Loucy (cell line): Measurements from ENCODE around the gene ANGEL1.

ENCODE experiments used
- H2AFZ ChIP-seq: fragments of 200-600 bp; sonication (generic); 2 replicates; pipeline ENCODE4 v1.6.0; 2016; ENCODE audit warnings: antibody characterized with exemption, mild to moderate bottlenecking, low read length, moderate library complexity
- H3F3A ChIP-seq: fragments of 200-600 bp; 2 replicates; pipeline ENCODE4 v1.6.0; 2016; ENCODE audit warnings: antibody characterized with exemption, low read depth, mild to moderate bottlenecking
- H3K27me3 ChIP-seq: fragments of 200-600 bp; sonication (generic); 2 replicates; pipeline ENCODE4 v1.6.1; 2014; ENCODE audit warnings: low read length, mild to moderate bottlenecking; ENCODE audit not compliant: insufficient read depth, poor library complexity, severe bottlenecking
- H3K36me3 ChIP-seq: fragments of 200-600 bp; sonication (generic); 2 replicates; pipeline ENCODE4 v1.6.1; 2016; ENCODE audit warnings: low read length; ENCODE audit not compliant: insufficient read depth
- H3K4me1 ChIP-seq: fragments of 200-600 bp; sonication (generic); 2 replicates; pipeline ENCODE4 v1.5.1; 2014; ENCODE audit warnings: low read length, mild to moderate bottlenecking; ENCODE audit not compliant: insufficient read depth, poor library complexity, severe bottlenecking
- H3K4me2 ChIP-seq: fragments of 200-600 bp; sonication (generic); 2 replicates; pipeline ENCODE4 v1.6.0; 2014; ENCODE audit warnings: antibody characterized with exemption, low read length, low read depth, mild to moderate bottlenecking; ENCODE audit not compliant: poor library complexity, severe bottlenecking
- H3K4me3 ChIP-seq: fragments of 200-600 bp; sonication (generic); 2 replicates; pipeline ENCODE4 v1.5.1; 2014; ENCODE audit warnings: low read length, mild to moderate bottlenecking, mixed read lengths; ENCODE audit not compliant: poor library complexity, severe bottlenecking
- H3K79me2 ChIP-seq: fragments of 200-600 bp; sonication (generic); 2 replicates; pipeline ENCODE4 v1.6.1; 2014; ENCODE audit warnings: low read length; ENCODE audit not compliant: insufficient read depth
- H3K9ac ChIP-seq: fragments of 200-600 bp; sonication (generic); 2 replicates; pipeline ENCODE4 v1.6.0; 2014; ENCODE audit warnings: mild to moderate bottlenecking, low read depth, low read length, moderate library complexity; ENCODE audit not compliant: poor library complexity, severe bottlenecking
- H3K9me2 ChIP-seq: fragments of 200-600 bp; sonication (generic); replicated peaks from 2 replicates; pipeline ENCODE4 v1.6.1; 2016; ENCODE audit warnings: low read depth, low read length, mixed read lengths
- H3K9me3 ChIP-seq: fragments of 200-600 bp; sonication (generic); 2 replicates; pipeline ENCODE4 v1.6.1; 2014; ENCODE audit warnings: mild to moderate bottlenecking, antibody characterized with exemption, low read length, low read depth; ENCODE audit not compliant: insufficient read depth
- H4K20me1 ChIP-seq: fragments of 200-600 bp; sonication (generic); 2 replicates; pipeline ENCODE4 v1.6.0; 2014; ENCODE audit warnings: antibody characterized with exemption, low read length, mild to moderate bottlenecking; ENCODE audit not compliant: insufficient read depth, poor library complexity, severe bottlenecking
- EZH2phosphoT487 ChIP-seq: fragments of 200-600 bp; IDR thresholded peaks from 2 replicates; pipeline ENCODE4 v1.6.1; 2018; ENCODE audit warnings: antibody characterized with exemption, mild to moderate bottlenecking, moderate library complexity, borderline replicate concordance
- TF ChIP-seq, protein P1 (sequence below): fragments of 200-600 bp; sonication (generic); conservative IDR thresholded peaks from 2 replicates; pipeline ENCODE4 v1.5.1; 2014; ENCODE audit warnings: mild to moderate bottlenecking, antibody characterized with exemption, low read length

ANGEL1 gene

DNA sequence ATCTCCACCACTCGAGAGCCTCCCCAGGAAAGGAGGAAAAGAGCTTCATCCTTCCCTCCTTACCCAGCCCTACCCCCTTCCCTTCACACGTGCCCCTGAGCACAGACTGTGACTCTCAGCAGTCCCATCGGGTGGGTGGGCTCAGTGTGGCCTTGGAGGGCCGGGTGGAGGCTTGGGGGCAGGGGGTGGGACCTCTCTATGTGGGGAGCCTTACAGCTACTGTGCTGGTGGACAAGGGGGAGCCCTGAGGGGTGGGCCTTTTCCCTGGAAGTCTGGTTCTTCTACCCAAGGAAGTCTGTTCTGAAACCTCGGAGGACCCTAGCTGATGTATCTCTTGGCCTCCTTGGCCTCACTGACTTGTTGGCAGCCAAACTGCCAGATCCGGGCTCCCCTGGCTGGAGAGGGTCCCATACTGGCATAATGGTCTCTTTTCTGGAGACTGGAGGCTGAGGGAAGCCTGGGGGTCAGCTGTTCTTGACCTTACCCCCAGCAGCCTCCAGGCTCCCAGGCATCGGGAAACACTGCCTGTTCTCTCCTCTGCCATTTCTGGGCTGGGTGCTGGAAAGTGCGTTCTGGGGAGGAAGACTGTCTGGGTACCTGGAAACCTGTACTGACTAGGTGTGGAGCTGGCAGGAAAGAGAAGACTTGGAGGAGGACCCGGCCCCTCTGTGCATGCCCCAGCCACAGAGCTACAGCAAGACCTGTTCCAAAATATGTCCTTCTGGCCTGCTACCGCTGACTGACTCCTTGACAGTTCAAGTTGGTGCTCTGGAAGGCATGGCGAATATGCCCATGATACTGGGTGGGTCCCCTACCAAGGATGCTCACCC, 43.8 kb downstream of the ANGEL1 start:
- Histone ChIP-seq H3K9me3 (no peaks in the 10 kb centered on the region), H3K27me3 (no peaks in the 10 kb centered on the region), H3K36me3 (no peaks in the 10 kb centered on the region), H3K4me2 (peak overlapping the region; percentile 75), H4K20me1 (no peaks in the 10 kb centered on the region), H3F3A (no peaks in the 10 kb centered on the region), H3K4me1 (peaks cover 41% of the 10 kb centered on the region), H3K9me2 (no peaks in the 10 kb centered on the region), H3K9ac (peak overlapping the region; percentile 49), H2AFZ (peak overlapping the region; percentile 24; the same call in 1 of the 2 replicates), H3K4me3 (peak overlapping the region; percentile 59), H3K79me2 (no peaks in the 10 kb centered on the region)
- TF ChIP-seq EZH2phosphoT487: no peak
- TF ChIP-seq, protein P1, sequence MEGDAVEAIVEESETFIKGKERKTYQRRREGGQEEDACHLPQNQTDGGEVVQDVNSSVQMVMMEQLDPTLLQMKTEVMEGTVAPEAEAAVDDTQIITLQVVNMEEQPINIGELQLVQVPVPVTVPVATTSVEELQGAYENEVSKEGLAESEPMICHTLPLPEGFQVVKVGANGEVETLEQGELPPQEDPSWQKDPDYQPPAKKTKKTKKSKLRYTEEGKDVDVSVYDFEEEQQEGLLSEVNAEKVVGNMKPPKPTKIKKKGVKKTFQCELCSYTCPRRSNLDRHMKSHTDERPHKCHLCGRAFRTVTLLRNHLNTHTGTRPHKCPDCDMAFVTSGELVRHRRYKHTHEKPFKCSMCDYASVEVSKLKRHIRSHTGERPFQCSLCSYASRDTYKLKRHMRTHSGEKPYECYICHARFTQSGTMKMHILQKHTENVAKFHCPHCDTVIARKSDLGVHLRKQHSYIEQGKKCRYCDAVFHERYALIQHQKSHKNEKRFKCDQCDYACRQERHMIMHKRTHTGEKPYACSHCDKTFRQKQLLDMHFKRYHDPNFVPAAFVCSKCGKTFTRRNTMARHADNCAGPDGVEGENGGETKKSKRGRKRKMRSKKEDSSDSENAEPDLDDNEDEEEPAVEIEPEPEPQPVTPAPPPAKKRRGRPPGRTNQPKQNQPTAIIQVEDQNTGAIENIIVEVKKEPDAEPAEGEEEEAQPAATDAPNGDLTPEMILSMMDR: no peak

DNA sequence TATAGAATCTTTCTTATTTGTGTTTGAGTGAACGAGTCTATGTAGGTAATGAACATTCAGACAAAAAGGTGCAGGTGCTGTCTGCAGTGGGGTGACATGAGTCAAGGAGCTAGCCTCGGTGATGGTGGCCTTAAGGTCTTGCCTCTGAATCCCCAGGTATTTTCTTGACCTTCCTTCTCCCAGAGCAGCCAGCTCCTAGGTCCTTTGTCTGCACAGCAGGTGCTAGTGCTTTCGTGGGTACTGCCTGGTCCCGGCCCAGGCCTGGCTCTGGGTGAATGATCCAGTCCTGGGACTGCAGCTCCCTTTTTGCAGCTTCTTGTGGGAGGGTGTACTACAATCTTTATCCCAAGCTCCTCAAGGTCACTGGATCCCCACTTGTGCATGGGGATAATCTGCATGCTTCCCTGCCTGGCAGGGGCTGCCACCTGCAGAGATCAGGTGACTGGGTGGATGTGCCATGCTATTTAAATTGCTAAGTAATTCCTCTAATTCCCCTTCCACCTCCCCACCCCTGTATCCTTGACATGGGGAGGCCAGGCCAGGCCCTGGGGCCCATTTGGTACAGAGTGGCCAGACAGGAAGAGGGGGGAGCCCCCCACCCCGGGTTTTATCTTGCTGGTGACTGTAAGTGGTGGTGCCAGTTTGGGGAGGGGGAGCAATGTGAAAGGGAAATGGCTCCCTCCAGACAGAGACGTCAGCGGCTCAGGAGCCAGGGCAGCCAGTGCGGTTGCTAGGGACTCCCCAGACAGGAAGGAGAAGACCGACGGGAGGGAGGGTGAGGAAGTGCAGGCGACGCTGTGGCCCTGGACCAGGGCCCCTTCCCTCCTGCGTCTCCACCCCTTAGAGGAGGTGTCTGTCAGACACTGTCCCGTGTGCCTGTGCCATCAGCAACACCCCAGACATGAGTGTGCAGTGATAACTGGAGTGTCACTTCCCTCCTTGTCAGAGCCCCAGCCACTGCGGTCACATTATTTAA, 44.7 kb downstream of the ANGEL1 start:
- Histone ChIP-seq H3K36me3 (no peaks in the 10 kb centered on the region), H2AFZ (peak overlapping the region; percentile 49), H3K9ac (peak overlapping the region; percentile 49), H3K79me2 (no peaks in the 10 kb centered on the region), H4K20me1 (peaks cover under 1% of the 10 kb centered on the region), H3K9me2 (no peaks in the 10 kb centered on the region), H3K4me3 (peak overlapping the region; percentile 59), H3K4me2 (peak overlapping the region; percentile 75), H3K27me3 (no peaks in the 10 kb centered on the region), H3F3A (no peaks in the 10 kb centered on the region), H3K9me3 (no peaks in the 10 kb centered on the region), H3K4me1 (peaks cover 43% of the 10 kb centered on the region)
- TF ChIP-seq, protein P1: no peak
- no peak for TF ChIP-seq EZH2phosphoT487

DNA sequence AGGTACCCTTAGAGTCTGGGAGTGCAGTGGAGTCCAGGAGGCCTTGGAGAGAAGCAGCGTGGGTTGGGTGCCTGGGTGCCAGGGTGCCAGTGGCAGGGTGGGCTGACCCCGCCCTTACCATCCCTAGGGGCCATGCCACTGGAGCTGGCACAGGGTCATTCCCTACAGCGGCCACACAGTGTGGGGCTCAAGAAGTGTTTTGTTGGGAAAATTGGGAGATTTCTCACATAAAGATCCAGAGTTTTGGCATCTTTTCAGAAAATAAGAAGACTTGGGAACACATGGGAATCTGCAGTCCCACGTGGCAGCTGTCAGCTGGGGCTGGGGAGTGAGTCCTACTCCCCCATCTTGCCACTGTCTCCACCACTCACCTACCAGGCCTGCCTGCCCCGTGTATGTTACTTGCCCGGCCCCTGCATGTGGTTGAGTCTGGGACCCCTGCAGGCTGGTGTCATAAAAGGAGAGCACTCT, 47.2 kb downstream of the ANGEL1 start:
- peaks cover 10% of the 10 kb centered on the region for H4K20me1 ChIP-seq
- H3K4me3 ChIP-seq: no peak overlapping the region
- no peak overlapping the region for H2AFZ ChIP-seq
- no peak overlapping the region for H3K9ac ChIP-seq
- no peaks in the 10 kb centered on the region for H3K36me3 ChIP-seq
- H3K9me2 ChIP-seq: no peaks in the 10 kb centered on the region
- no peaks in the 10 kb centered on the region for H3K27me3 ChIP-seq
- H3K4me1 ChIP-seq: peaks cover 45% of the 10 kb centered on the region
- H3K4me2 ChIP-seq: peak overlapping the region; percentile 17
- no peaks in the 10 kb centered on the region for H3K9me3 ChIP-seq
- H3F3A ChIP-seq: no peaks in the 10 kb centered on the region
- peaks cover 7% of the 10 kb centered on the region; the same call in 1 of the 2 replicates for H3K79me2 ChIP-seq
- TF ChIP-seq, protein P1: no peak
- no peak for TF ChIP-seq EZH2phosphoT487
